Activated effector memory CD4-positive, alpha-beta T cell treated with anti-CD3 and anti-CD28 coated beads, Interleukin-2, amount 50 U/mL, for 16 hours (primary cell): ENCODE data around the gene IPPK.
"Not testable (repeated sequence)": the region's sequence is repeated elsewhere in the genome, so short reads cannot be mapped to it uniquely, and the experiment has no call there.

Source experiments
- DNase-seq: peaks from one replicate; pipeline ENCODE4 v3.0.0-alpha.2; 2020

IPPK gene

GRCh38 chr9:92613268-92614122 lies 56.4 kb downstream of the IPPK start:
- no peak for DNase-seq

GRCh38 chr9:92612816-92613215 lies 57.1 kb downstream of the IPPK start:
- no peak for DNase-seq

GRCh38 chr9:92612292-92612691 lies 57.6 kb downstream of the IPPK start:
- no peak for DNase-seq

GRCh38 chr9:92611621-92612285 lies 58.2 kb downstream of the IPPK start:
- DNase-seq, result no peak

- DNase-seq, result no peak
Measured at GRCh38 chr9:92610470-92611420, 59.2 kb downstream of the IPPK start.

GRCh38 chr9:92608909-92609445 lies 61.0 kb downstream of the IPPK start:
- no peak for DNase-seq

GRCh38 chr9:92608241-92608908 lies 61.6 kb downstream of the IPPK start:
- DNase-seq, result no peak

GRCh38 chr9:92607773-92608172 lies 62.2 kb downstream of the IPPK start:
- no peak for DNase-seq

GRCh38 chr9:92607088-92607487 lies 62.8 kb downstream of the IPPK start:
- no peak for DNase-seq

- no peak for DNase-seq
Measured at GRCh38 chr9:92605224-92605623, 64.7 kb downstream of the IPPK start.

- no peak for DNase-seq
Measured at GRCh38 chr9:92603990-92604389, 65.9 kb downstream of the IPPK start.

- no peak for DNase-seq
Measured at GRCh38 chr9:92603100-92603499, 66.8 kb downstream of the IPPK start.

- DNase-seq, result no peak
Measured at GRCh38 chr9:92602413-92602812, 67.5 kb downstream of the IPPK start.

- DNase-seq, result no peak
Measured at GRCh38 chr9:92601451-92601850, 68.5 kb downstream of the IPPK start.

- DNase-seq, result no peak
Measured at GRCh38 chr9:92600462-92601261, 69.3 kb downstream of the IPPK start.

GRCh38 chr9:92599938-92600461 lies 69.9 kb downstream of the IPPK start:
- DNase-seq, result no peak

- no peak for DNase-seq
Measured at GRCh38 chr9:92598382-92598781, 71.5 kb downstream of the IPPK start.

GRCh38 chr9:92595930-92596329 lies 74.0 kb downstream of the IPPK start:
- DNase-seq, result no peak

GRCh38 chr9:92595075-92595474 lies 74.9 kb downstream of the IPPK start:
- not testable (repeated sequence) for DNase-seq

- no peak for DNase-seq
Measured at GRCh38 chr9:92592946-92593861, 76.7 kb downstream of the IPPK start.
